Measurements from ENCODE around the gene RGMB.

- TF ChIP-seq POLR2A (IDR thresholded peaks at IDR 0.05), result no peak
- no peak for TF ChIP-seq CTCF (IDR thresholded peaks at IDR 0.05)
- TF ChIP-seq EP300 (IDR thresholded peaks at IDR 0.05; ENCODE audit: low read depth), result no peak
- TF ChIP-seq POLR2AphosphoS5 (IDR thresholded peaks at IDR 0.05), result no peak
Measured at GRCh38 chr5:98749046-98749445, 24.4 kb upstream of the RGMB start.
